Naive B cell (primary cell): ENCODE data around the gene MIF4GD. TPM values are rescaled to one million over a fixed set of nuclear protein-coding genes. Genes with fewer than 3 reads are reported as not detected.
"Not testable (repeated sequence)": the region's sequence is repeated elsewhere in the genome, so short reads cannot be mapped to it uniquely, and the experiment has no call there.

Experiments used
- ATAC-seq, 2 donors: fragments of 150-1000 bp; cut with Tn5 transposase; 2 replicates each; pipeline ENCODE4 v1.10.0; 2021; ENCODE audit warnings: low read depth in 2 of 2, mild to moderate bottlenecking in 2 of 2, moderate library complexity in 2 of 2
- DNase-seq: peaks from one replicate; pipeline ENCODE4 v3.0.0; 2022
- H3K27ac Mint-ChIP-seq, 6 donors: one replicate each; pipeline ENCODE4 v1.8.0; 2020 to 2022; ENCODE audit warnings: mild to moderate bottlenecking in 6 of 6, mixed read lengths in 6 of 6, moderate library complexity in 5 of 6, inconsistent platforms in 2 of 6
- H3K27me3 Mint-ChIP-seq, 3 donors: one replicate each; pipeline ENCODE4 v1.8.0; 2021 to 2022; ENCODE audit warnings: mixed read lengths in 3 of 3, mild to moderate bottlenecking in 1 of 3
- H3K36me3 Mint-ChIP-seq, 2 donors: one replicate each; pipeline ENCODE4 v1.8.0; 2020 to 2022; ENCODE audit warnings: mixed read lengths in 2 of 2, inconsistent platforms in 1 of 2, mild to moderate bottlenecking in 1 of 2
- H3K4me1 Mint-ChIP-seq, 3 donors: one replicate each; pipeline ENCODE4 v1.8.0; 2020 to 2022; ENCODE audit warnings: mixed read lengths in 3 of 3, inconsistent platforms in 1 of 3, mild to moderate bottlenecking in 1 of 3, moderate library complexity in 1 of 3
- H3K4me3 Mint-ChIP-seq, 8 donors: one replicate each; pipeline ENCODE4 v1.8.0; 2020 to 2022; ENCODE audit warnings: mild to moderate bottlenecking in 8 of 8, mixed read lengths in 8 of 8, moderate library complexity in 8 of 8, inconsistent platforms in 2 of 8
- H3K9me3 Mint-ChIP-seq, 7 donors: one replicate each; pipeline ENCODE4 v1.8.0; 2020 to 2022; ENCODE audit warnings: mixed read lengths in 7 of 7, mild to moderate bottlenecking in 5 of 7, inconsistent platforms in 2 of 7, moderate library complexity in 1 of 7
- polyA plus RNA-seq, 6 donors: library from polyadenylated mRNA; unstranded; fragments of 300-500 nt; fragmentation: Illumina TruSeq; gene quantifications; one replicate each; pipeline ENCODE4 v1.2.3, GENCODE V29; 2021; ENCODE audit warnings: low read depth in 6 of 6

Gene MIF4GD
- polyA plus RNA-seq, 6 donors from 2014 or later, result 95.1 to 133 (median 105) TPM

- Mint-ChIP-seq H3K36me3 (peaks cover 0 to 6% of the 10 kb centered on the region in 2 donors), H3K4me1 (peaks cover 14 to 38% (median 25%) of the 10 kb centered on the region in 3 donors), H3K27ac (peak overlapping the region; percentile 7 to 84 (median 56)), H3K27me3 (no peaks in the 10 kb centered on the region), H3K4me3 (peak overlapping the region in 2 of 8 donors; percentile 39 to 54), H3K9me3 (no peaks in the 10 kb centered on the region)
- ATAC-seq, result no peak
- DNase-seq, result no peak
These were observed 30.0 kb upstream of the MIF4GD start for GRCh38 chr17:75301049-75301448.

GRCh38 chr17:75300280-75300679 lies 29.2 kb upstream of the MIF4GD start:
- Mint-ChIP-seq H3K4me3 (peak overlapping the region in 1 of 8 donors; percentile 9), H3K27me3 (no peaks in the 10 kb centered on the region), H3K9me3 (peaks cover 0 to under 1% (median 0%) of the 10 kb centered on the region in 7 donors), H3K27ac (peak overlapping the region in 3 of 6 donors; percentile 78 to 99 (median 89)), H3K4me1 (peaks cover 14 to 42% (median 33%) of the 10 kb centered on the region in 3 donors), H3K36me3 (peaks cover 0 to 6% of the 10 kb centered on the region in 2 donors)
- no peak for DNase-seq
- ATAC-seq, result no peak

- H3K9me3 Mint-ChIP-seq, result peaks cover 0 to 4% (median 0%) of the 10 kb centered on the region in 7 donors
- ATAC-seq (peak; percentile 78 to 80), DNase-seq (peak; percentile 85)
- H3K27ac Mint-ChIP-seq, result peak overlapping the region; percentile 97 to 100 (median 100)
- H3K4me3 Mint-ChIP-seq, result peak overlapping the region; percentile 35 to 95 (median 79)
- H3K36me3 Mint-ChIP-seq, result no peaks in the 10 kb centered on the region
- H3K4me1 Mint-ChIP-seq, result peaks cover 9 to 68% (median 25%) of the 10 kb centered on the region in 3 donors
- no peaks in the 10 kb centered on the region for H3K27me3 Mint-ChIP-seq
These were observed 24.4 kb upstream of the MIF4GD start for GRCh38 chr17:75295201-75296158.

- peaks cover 24 to 81% (median 35%) of the 10 kb centered on the region in 3 donors for H3K4me1 Mint-ChIP-seq
- DNase-seq, H3K36me3 Mint-ChIP-seq, H3K9me3 Mint-ChIP-seq, H3K27me3 Mint-ChIP-seq, ATAC-seq: not testable (repeated sequence)
- peak overlapping the region in 4 of 8 donors; percentile 5 to 74 (median 48) for H3K4me3 Mint-ChIP-seq
- H3K27ac Mint-ChIP-seq, result peak overlapping the region; percentile 74 to 100 (median 91)
These were observed 21.9 kb upstream of the MIF4GD start for GRCh38 chr17:75292810-75293448.

- Mint-ChIP-seq H3K27ac (peak overlapping the region; percentile 99 to 100 (median 100)), H3K9me3 (no peaks in the 10 kb centered on the region), H3K4me3 (peak overlapping the region; percentile 92 to 100 (median 98)), H3K27me3 (no peaks in the 10 kb centered on the region), H3K36me3 (peaks cover 0 to 12% of the 10 kb centered on the region in 2 donors), H3K4me1 (peaks cover 18 to 65% (median 24%) of the 10 kb centered on the region in 3 donors)
- ATAC-seq (peak; percentile 53 to 56), DNase-seq (peak; percentile 74)
These were observed 18.9 kb upstream of the MIF4GD start for GRCh38 chr17:75289832-75290337.

- Mint-ChIP-seq H3K36me3 (peaks cover 0 to 12% of the 10 kb centered on the region in 2 donors), H3K4me3 (peak within 1 kb of the TSS; percentile 92 to 100 (median 98)), H3K27me3 (no peaks in the 10 kb centered on the region), H3K9me3 (no peaks in the 10 kb centered on the region), H3K4me1 (peaks cover 18 to 59% (median 20%) of the 10 kb centered on the region in 3 donors), H3K27ac (peak within 1 kb of the TSS; percentile 99 to 100 (median 100))
- ATAC-seq (peak; percentile 86 to 88), DNase-seq (peak; percentile 95)
These were observed 18.2 kb upstream of the MIF4GD start, which contains the start of gene SLC25A19 for GRCh38 chr17:75289115-75289831. Gene SLC25A19 (minus strand): TSS chr17:75289433. CDS start chr17:75286764, 2,669 bp downstream.

GRCh38 chr17:75288770-75289114 lies 17.7 kb upstream of the MIF4GD start:
- H3K4me1 Mint-ChIP-seq, result peaks cover 18 to 55% (median 18%) of the 10 kb centered on the region in 3 donors
- peak; percentile 46 for DNase-seq
- peak; percentile 7 to 8 for ATAC-seq
- no peaks in the 10 kb centered on the region for H3K27me3 Mint-ChIP-seq
- H3K9me3 Mint-ChIP-seq, result no peaks in the 10 kb centered on the region
- peak overlapping the region; percentile 92 to 100 (median 98) for H3K4me3 Mint-ChIP-seq
- H3K27ac Mint-ChIP-seq, result peak overlapping the region; percentile 99 to 100 (median 100)
- peaks cover 0 to 12% of the 10 kb centered on the region in 2 donors for H3K36me3 Mint-ChIP-seq

- Mint-ChIP-seq H3K9me3 (no peaks in the 10 kb centered on the region), H3K36me3 (peaks cover 0 to 15% of the 10 kb centered on the region in 2 donors), H3K4me3 (peak overlapping the region; percentile 92 to 100 (median 98)), H3K27me3 (no peaks in the 10 kb centered on the region), H3K27ac (peak overlapping the region; percentile 7 to 100 (median 99)), H3K4me1 (peaks cover 18 to 51% (median 21%) of the 10 kb centered on the region in 3 donors)
- ATAC-seq (no peak), DNase-seq (no peak)
These were observed 17.3 kb upstream of the MIF4GD start for GRCh38 chr17:75288359-75288758.

GRCh38 chr17:75287221-75287620 lies 16.2 kb upstream of the MIF4GD start:
- H3K27ac Mint-ChIP-seq, result no peak overlapping the region
- no peaks in the 10 kb centered on the region for H3K9me3 Mint-ChIP-seq
- DNase-seq (no peak), ATAC-seq (no peak)
- H3K36me3 Mint-ChIP-seq, result peaks cover 0 to 17% of the 10 kb centered on the region in 2 donors
- no peaks in the 10 kb centered on the region for H3K27me3 Mint-ChIP-seq
- H3K4me3 Mint-ChIP-seq, result peak overlapping the region in 6 of 8 donors; percentile 15 to 72 (median 38)
- peaks cover 18 to 44% (median 23%) of the 10 kb centered on the region in 3 donors for H3K4me1 Mint-ChIP-seq

GRCh38 chr17:75285123-75285522 lies 14.1 kb upstream of the MIF4GD start:
- H3K27ac Mint-ChIP-seq, result peak overlapping the region in 1 of 6 donors; percentile 32

GRCh38 chr17:75280189-75280588 lies 9.2 kb upstream of the MIF4GD start:
- H3K27ac Mint-ChIP-seq, H3K4me1 Mint-ChIP-seq, H3K36me3 Mint-ChIP-seq, H3K27me3 Mint-ChIP-seq, DNase-seq, H3K9me3 Mint-ChIP-seq, ATAC-seq, H3K4me3 Mint-ChIP-seq: not testable (repeated sequence)

More at GRCh38 chr17:75285123-75285522, 14.1 kb upstream of the MIF4GD start:
- Mint-ChIP-seq H3K36me3 (peaks cover 0 to 17% of the 10 kb centered on the region in 2 donors), H3K4me1 (peaks cover 13 to 29% (median 23%) of the 10 kb centered on the region in 3 donors), H3K27me3 (no peaks in the 10 kb centered on the region), H3K4me3 (peak overlapping the region in 1 of 8 donors; percentile 47), H3K9me3 (no peaks in the 10 kb centered on the region)
- no peak for ATAC-seq
- DNase-seq, result no peak

GRCh38 chr17:75277664-75278071 lies 6.6 kb upstream of the MIF4GD start:
- H3K9me3 Mint-ChIP-seq, result no peaks in the 10 kb centered on the region
- DNase-seq (no peak), ATAC-seq (no peak)
- H3K27ac Mint-ChIP-seq, result no peak overlapping the region
- no peaks in the 10 kb centered on the region for H3K27me3 Mint-ChIP-seq
- peaks cover 7 to 12% (median 10%) of the 10 kb centered on the region in 3 donors for H3K4me1 Mint-ChIP-seq
- no peak overlapping the region for H3K4me3 Mint-ChIP-seq
- no peaks in the 10 kb centered on the region for H3K36me3 Mint-ChIP-seq
